AML-193 (cell line): ENCODE results near the gene SLC26A4.
A peak's percentile ranks its signal among the peaks of the same experiment; 100 is the strongest.

Experiments
- DNase-seq, 2 experiments: peaks; one replicate each; lab custom pipeline; 2025; lab: John Stamatoyannopoulos, UW

Gene SLC26A4

GRCh38 chr7:107696330-107696946 is 35.8 kb downstream of the SLC26A4 start:
- no peak for DNase-seq

DNA sequence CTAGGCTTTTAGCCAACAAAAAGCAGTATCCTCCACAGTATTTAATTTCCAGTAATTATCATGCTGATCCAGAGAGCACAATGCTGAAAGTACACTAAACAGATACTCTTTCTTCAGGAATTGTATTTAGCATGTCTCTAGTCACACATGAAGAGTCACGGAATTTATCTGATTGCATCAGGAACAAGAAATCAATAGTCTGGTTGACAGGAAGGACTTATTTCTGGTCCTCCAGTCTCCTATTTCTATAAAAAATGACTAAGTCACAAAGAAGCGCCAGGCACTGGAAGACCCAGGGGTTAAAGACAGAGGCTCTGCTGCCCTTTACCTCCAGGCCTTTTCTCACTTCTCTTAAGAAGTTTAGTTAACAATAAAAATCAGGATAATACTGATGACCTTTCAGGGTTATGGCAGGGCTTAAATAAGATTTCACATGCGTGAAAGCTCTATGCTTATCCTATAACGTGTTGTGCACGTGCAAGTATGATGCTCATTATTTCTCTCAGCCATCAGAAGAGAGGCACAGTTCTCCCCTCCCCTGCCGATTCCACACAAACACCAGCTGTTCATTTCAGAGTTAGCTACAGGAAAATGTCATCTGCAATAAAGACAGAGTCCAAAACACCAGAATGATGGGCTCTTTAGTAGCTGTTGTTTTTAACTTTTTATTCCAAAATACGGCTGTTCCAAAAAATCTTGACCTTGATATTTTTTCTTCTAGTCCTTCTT is 36.9 kb downstream of the SLC26A4 start:
- DNase-seq, result no peak

DNA sequence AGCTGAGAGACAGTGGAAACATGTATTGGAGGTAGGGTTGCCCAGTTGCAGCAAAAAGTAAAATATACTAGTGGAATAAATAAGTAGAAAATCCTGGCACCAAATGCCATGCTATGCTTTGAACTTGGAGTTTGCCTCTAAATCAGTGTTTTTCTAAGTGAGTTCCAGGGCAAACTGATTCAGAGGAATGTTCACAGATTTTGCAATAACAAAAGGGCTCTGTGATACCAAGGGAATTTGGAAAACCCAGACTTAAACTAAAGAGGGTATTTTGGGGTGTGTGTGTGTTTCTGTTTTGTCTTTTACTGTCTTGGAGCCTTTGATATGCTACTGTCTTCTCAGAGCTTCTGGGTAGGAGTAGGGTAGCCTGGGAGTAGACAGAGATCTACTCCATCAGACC is 39.9 kb downstream of the SLC26A4 start:
- DNase-seq, result no peak

DNA sequence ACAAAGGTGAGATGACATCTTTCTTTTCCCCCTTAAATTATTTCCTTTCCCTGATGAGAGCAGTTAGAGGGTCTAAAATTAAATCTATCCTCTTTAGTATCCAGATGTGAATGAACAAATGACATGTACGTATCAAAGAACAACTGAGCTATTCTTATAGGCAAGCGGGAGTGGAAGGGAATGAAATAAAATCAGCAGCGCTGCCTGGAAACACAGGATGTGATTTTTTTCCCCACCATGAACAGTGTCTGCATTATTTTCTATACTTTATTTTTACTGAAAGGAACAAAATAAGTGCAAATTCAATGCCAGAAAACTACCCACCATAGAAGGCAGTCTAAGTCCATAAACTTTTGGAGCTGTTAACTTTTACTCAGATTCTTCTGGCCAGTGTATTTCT is 40.6 kb downstream of the SLC26A4 start:
- no peak for DNase-seq

DNA sequence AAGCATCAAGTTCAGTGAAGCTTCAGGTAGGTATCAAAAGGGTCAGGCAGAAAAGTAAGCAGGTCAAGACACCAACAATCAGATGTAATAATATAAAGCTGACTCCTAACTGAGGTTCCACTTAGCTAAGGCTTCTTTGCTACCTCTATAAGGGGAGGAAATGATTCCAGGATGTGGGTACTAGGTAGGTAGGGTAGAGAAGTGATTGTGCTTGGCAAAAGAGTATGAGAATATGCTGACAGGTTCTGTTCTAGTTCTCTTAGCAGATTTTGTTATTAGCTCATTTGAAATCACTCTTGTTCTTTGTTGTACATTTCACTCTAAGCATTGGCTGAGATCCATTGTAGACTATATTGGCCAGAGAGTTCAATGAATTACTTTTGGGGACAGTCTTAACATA is 42.6 kb downstream of the SLC26A4 start:
- no peak for DNase-seq

GRCh38 chr7:107703872-107704271 is 43.2 kb downstream of the SLC26A4 start:
- DNase-seq, result no peak

DNA sequence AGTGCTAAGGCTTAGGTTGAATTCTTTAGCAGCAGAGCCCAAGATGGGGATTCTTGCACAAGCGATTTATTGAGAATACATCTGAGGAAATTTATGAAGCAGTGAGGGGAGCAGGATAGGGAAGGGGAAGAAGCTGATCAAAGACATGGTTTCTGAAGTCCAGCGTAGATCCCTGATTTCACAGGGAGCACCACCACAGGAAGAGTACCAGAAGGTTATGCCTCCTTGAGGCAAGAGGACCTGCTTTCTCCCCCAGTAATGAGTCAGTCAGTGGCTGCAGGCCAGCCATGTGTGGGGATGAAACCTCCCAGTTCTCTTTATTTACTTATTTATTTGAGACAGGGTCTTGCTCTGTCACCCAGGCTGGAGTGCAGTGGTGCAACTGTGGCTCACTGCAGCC is 48.3 kb downstream of the SLC26A4 start:
- no peak for DNase-seq

- DNase-seq, result no peak
Observed at GRCh38 chr7:107711301-107711700, 50.7 kb downstream of the SLC26A4 start.

DNA sequence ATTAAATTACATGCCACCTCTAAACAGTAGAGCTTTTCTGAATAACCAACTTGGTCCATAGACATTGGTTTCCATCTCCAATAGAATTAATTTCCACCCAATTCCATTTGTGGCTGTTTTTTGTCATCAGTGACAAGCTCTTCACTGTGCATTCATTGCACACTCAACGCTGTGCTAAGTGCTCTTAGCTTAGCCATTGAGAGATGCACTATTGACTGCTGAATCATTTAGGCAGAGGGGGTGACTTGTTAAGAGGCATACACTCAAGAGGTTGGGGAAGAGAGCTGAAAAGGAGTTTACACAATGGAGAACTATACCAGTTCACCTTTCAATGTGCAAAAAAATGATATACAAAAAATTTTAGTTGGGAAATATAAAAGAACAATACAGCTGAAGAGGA is 51.4 kb downstream of the SLC26A4 start:
- no peak for DNase-seq

DNA sequence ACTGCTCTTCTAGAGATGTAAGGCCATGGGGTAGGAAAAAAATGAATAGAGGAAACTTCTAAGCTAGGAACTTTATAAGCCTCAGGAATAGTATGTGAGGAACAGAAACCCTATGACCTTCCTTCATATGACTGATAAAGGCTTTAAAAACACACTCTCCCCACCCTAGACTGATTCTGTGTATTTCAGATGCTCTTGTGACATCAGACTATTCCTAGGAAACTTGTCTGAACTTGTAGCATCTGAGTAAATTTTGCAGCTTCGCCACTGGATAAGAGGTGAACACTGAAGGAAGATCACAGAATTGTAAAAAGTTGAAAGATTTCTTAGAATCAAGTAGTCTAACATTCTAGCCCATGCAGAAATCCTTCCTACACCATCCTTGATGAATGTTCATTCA is 52.3 kb downstream of the SLC26A4 start:
- DNase-seq, result no peak

GRCh38 chr7:107715531-107715930 is 54.9 kb downstream of the SLC26A4 start:
- no peak for DNase-seq

DNA sequence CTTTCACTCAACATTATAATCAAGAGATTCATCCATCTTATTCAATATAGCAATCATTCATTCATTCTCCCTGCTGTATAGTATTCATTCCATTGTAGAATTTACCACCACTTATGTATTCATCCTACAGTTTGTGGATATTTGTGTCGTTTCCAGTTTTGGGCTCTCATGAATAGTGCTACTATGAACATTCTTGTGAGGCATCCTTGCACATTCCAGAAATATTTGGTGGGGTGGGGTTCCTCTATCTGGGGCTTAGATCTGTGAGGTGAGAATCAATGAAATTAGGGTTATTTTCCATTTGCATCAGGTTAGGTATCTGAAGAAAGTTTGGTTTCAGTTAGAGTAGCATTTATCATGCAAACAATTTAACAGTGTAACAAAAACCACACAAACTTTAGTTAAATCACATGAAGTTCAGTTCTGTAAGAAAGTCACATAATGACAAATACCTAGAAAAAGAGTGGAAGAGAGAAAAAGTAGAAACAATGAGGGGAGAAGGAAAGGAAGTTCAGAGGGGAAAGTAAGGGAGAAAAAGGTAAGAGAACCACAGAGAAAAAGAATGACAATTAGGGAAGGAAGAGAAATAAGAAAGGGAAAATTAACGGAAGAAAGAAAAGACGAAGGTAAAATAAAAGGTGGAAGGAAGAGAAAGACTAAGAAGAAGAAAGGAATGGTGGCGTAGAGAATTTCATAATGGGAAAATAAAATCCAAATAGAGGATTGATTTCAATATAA is 58.0 kb downstream of the SLC26A4 start:
- no peak for DNase-seq

- DNase-seq, result no peak
Observed at GRCh38 chr7:107721286-107721685, 60.7 kb downstream of the SLC26A4 start.

DNA sequence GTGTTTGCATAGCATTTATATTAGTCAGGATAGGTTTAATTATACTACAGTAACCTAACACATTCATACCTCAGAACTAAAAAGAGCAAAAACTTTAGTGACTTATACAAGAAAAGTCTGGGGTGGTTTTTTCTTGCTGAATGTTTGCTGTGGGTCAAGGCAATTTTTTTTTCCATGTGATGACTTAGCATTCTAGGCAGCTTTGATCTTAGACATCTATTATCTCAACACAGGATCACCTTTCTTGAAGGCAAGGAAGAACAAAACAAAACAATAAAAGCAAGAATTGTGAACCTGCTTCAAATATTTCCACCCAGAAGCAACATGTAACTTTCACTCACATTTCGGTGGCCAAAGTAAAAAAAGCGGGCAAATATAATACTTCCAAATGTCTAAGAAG is 62.6 kb downstream of the SLC26A4 start:
- DNase-seq, result no peak

DNA sequence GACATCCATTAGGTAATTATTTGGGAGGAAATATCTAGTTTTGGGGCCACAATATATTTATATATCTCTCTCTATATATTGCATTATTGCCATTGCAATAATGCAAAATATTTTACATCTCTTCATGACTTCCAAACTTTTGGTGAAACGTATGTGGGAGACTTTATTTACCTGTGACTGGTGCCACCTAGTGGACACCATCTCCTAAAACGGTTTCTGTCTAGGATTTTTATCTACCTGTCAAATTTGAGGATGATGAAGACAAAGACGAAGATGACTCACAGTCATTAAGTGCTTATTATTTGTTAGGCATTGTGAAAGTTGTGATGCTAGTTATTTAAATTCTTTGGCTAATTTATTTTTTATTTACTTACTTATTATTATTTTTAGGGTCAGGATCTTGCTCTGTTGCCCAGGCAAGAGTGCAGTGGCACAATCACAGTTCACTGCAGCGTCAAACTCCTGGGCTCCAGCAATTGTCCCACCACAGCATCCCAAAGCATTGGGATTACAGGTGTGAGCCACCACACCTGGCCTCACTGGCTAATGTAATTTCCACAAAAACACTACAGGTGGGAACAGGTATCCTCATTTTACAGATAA is 64.6 kb downstream of the SLC26A4 start:
- DNase-seq, result peak; percentile 8 to 32

- DNase-seq, result no peak
Observed at GRCh38 chr7:107726356-107727130, 65.9 kb downstream of the SLC26A4 start.

DNA sequence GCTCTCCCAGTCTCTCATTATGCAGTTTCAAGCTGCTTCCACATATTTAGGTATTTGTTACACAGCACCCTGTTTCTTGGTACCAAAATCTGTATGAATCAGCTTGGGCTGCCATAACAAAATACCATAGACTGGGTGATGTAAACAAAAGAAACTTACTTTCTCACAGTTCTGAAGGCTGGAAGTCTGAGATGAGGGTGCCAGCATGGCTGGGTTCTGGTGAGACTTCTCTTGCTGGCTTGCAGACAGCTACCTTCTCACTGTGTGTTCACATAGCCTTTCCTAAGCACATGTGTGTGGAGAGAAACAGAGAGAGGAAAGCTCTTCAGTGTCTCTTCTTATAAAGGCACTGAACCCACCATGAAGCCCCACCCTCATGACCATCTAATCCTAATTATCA is 67.6 kb downstream of the SLC26A4 start:
- no peak for DNase-seq

GRCh38 chr7:107742678-107743566 is 82.3 kb downstream of the SLC26A4 start:
- peak; percentile 86 for DNase-seq

GRCh38 chr7:107743567-107744344 is 83.1 kb downstream of the SLC26A4 start, which contains the start of gene CBLL1:
Gene CBLL1, plus strand, starts transcription at chr7:107744142. Its CDS starts 22 bp downstream, at chr7:107744164.
- peak; percentile 90 to 91 for DNase-seq

DNA sequence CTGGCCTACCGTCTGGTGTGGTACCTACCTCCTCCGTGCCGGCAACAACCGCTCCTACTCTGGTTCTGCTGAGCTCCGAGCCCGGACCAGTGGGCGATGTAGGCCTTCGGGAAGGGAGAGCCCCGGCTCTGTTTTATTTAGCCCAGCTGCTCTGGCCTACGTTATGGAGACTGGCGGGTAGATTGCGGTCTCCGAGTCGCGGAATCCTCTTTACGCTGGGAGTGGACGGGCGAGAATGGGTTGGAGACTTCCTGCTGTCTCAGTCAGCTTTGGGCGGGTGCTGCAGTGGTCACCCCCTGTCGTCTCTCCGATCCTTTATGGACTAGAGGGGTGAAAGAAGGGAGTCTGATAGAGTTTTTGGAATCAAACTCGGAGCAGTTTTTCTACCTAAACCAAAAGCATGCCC is 83.7 kb downstream of the SLC26A4 start:
- DNase-seq, result peak in 1 of 2 experiments; percentile 28
